ENCODE measurements around the gene HSD3B1.

The HSD3B1 gene

GRCh38 chr1:119475866-119476439 lies 31.1 kb upstream of the HSD3B1 start:
- Histone ChIP-seq H3K4me3 (ENCODE audit: low read length, poor library complexity, severe bottlenecking) (no peak overlapping the region), H3K27me3 (ENCODE audit: insufficient read depth, low read length, poor library complexity, severe bottlenecking) (no peaks in the 10 kb centered on the region), H2AFZ (ENCODE audit: low read length) (peak overlapping the region; percentile 87), H3F3A (ENCODE audit: low read depth) (no peaks in the 10 kb centered on the region), H3K9me2 (replicated peaks; ENCODE audit: low read depth, low read length) (no peaks in the 10 kb centered on the region), H3K36me3 (ENCODE audit: insufficient read depth, low read length) (no peaks in the 10 kb centered on the region), H3K4me1 (ENCODE audit: insufficient read depth, low read length, poor library complexity, severe bottlenecking) (no peaks in the 10 kb centered on the region), H3K9me3 (ENCODE audit: insufficient read depth, low read depth, low read length) (no peaks in the 10 kb centered on the region), H3K9ac (ENCODE audit: low read depth, low read length, poor library complexity, severe bottlenecking) (no peak overlapping the region), H3K79me2 (ENCODE audit: insufficient read depth, low read length) (no peaks in the 10 kb centered on the region), H3K4me2 (ENCODE audit: low read depth, low read length, poor library complexity, severe bottlenecking) (peak overlapping the region; percentile 26), H4K20me1 (ENCODE audit: insufficient read depth, low read length, poor library complexity, severe bottlenecking) (no peaks in the 10 kb centered on the region)
- TF ChIP-seq EZH2phosphoT487 (IDR thresholded peaks at IDR 0.05; ENCODE audit: borderline replicate concordance) = no peak
- TF ChIP-seq, protein P1, sequence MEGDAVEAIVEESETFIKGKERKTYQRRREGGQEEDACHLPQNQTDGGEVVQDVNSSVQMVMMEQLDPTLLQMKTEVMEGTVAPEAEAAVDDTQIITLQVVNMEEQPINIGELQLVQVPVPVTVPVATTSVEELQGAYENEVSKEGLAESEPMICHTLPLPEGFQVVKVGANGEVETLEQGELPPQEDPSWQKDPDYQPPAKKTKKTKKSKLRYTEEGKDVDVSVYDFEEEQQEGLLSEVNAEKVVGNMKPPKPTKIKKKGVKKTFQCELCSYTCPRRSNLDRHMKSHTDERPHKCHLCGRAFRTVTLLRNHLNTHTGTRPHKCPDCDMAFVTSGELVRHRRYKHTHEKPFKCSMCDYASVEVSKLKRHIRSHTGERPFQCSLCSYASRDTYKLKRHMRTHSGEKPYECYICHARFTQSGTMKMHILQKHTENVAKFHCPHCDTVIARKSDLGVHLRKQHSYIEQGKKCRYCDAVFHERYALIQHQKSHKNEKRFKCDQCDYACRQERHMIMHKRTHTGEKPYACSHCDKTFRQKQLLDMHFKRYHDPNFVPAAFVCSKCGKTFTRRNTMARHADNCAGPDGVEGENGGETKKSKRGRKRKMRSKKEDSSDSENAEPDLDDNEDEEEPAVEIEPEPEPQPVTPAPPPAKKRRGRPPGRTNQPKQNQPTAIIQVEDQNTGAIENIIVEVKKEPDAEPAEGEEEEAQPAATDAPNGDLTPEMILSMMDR (conservative IDR thresholded peaks at IDR 0.05; ENCODE audit: low read length) = peak; percentile 59

DNA sequence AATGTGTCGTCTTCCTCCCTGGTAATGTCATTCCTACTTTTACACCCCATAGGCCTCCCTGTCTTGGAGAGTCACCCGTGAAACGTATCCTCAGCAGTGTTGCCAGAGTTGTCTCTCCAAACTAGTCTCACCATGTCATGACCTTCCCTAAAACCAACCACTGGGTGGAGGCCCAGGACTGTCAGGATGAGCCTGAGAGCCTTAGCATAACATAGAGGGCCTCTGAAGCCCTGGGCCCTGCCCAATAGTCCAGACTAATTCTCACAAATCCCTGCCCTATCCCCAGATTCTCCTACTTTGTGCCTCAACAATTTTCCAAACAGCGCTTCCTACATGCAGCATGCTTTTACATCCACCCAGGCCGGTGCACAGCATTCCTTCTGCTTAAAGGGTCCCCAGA lies 29.3 kb upstream of the HSD3B1 start:
- no peaks in the 10 kb centered on the region for H3K4me1 ChIP-seq (ENCODE audit: insufficient read depth, low read length, poor library complexity, severe bottlenecking)
- no peak overlapping the region for H3K9ac ChIP-seq (ENCODE audit: low read depth, low read length, poor library complexity, severe bottlenecking)
- H3K36me3 ChIP-seq (ENCODE audit: insufficient read depth, low read length) = no peaks in the 10 kb centered on the region
- TF ChIP-seq, protein P1 (conservative IDR thresholded peaks at IDR 0.05; ENCODE audit: low read length) = no peak
- TF ChIP-seq EZH2phosphoT487 (IDR thresholded peaks at IDR 0.05; ENCODE audit: borderline replicate concordance) = no peak
- no peaks in the 10 kb centered on the region for H3K9me2 ChIP-seq (replicated peaks; ENCODE audit: low read depth, low read length)
- no peaks in the 10 kb centered on the region for H4K20me1 ChIP-seq (ENCODE audit: insufficient read depth, low read length, poor library complexity, severe bottlenecking)
- no peaks in the 10 kb centered on the region for H3K79me2 ChIP-seq (ENCODE audit: insufficient read depth, low read length)
- no peak overlapping the region for H2AFZ ChIP-seq (ENCODE audit: low read length)
- no peak overlapping the region for H3K4me2 ChIP-seq (ENCODE audit: low read depth, low read length, poor library complexity, severe bottlenecking)
- H3K4me3 ChIP-seq (ENCODE audit: low read length, poor library complexity, severe bottlenecking) = no peak overlapping the region
- no peaks in the 10 kb centered on the region for H3F3A ChIP-seq (ENCODE audit: low read depth)
- H3K27me3 ChIP-seq (ENCODE audit: insufficient read depth, low read length, poor library complexity, severe bottlenecking) = no peaks in the 10 kb centered on the region
- H3K9me3 ChIP-seq (ENCODE audit: insufficient read depth, low read depth, low read length) = no peaks in the 10 kb centered on the region

GRCh38 chr1:119480175-119480574 lies 26.8 kb upstream of the HSD3B1 start:
- Histone ChIP-seq H4K20me1 (ENCODE audit: insufficient read depth, low read length, poor library complexity, severe bottlenecking) (no peaks in the 10 kb centered on the region), H3K36me3 (ENCODE audit: insufficient read depth, low read length) (no peaks in the 10 kb centered on the region), H3F3A (ENCODE audit: low read depth) (no peaks in the 10 kb centered on the region), H3K9me3 (ENCODE audit: insufficient read depth, low read depth, low read length) (no peaks in the 10 kb centered on the region), H3K4me3 (ENCODE audit: low read length, poor library complexity, severe bottlenecking) (no peak overlapping the region), H3K79me2 (ENCODE audit: insufficient read depth, low read length) (no peaks in the 10 kb centered on the region), H3K27me3 (ENCODE audit: insufficient read depth, low read length, poor library complexity, severe bottlenecking) (no peaks in the 10 kb centered on the region), H3K9me2 (replicated peaks; ENCODE audit: low read depth, low read length) (no peaks in the 10 kb centered on the region), H3K9ac (ENCODE audit: low read depth, low read length, poor library complexity, severe bottlenecking) (no peak overlapping the region), H3K4me1 (ENCODE audit: insufficient read depth, low read length, poor library complexity, severe bottlenecking) (no peaks in the 10 kb centered on the region), H3K4me2 (ENCODE audit: low read depth, low read length, poor library complexity, severe bottlenecking) (no peak overlapping the region), H2AFZ (ENCODE audit: low read length) (no peak overlapping the region)
- no peak for TF ChIP-seq EZH2phosphoT487 (IDR thresholded peaks at IDR 0.05; ENCODE audit: borderline replicate concordance)
- TF ChIP-seq, protein P1 (conservative IDR thresholded peaks at IDR 0.05; ENCODE audit: low read length) = no peak

All from Loucy (cell line).